ENCODE results near the gene SERPINB12.

DNA sequence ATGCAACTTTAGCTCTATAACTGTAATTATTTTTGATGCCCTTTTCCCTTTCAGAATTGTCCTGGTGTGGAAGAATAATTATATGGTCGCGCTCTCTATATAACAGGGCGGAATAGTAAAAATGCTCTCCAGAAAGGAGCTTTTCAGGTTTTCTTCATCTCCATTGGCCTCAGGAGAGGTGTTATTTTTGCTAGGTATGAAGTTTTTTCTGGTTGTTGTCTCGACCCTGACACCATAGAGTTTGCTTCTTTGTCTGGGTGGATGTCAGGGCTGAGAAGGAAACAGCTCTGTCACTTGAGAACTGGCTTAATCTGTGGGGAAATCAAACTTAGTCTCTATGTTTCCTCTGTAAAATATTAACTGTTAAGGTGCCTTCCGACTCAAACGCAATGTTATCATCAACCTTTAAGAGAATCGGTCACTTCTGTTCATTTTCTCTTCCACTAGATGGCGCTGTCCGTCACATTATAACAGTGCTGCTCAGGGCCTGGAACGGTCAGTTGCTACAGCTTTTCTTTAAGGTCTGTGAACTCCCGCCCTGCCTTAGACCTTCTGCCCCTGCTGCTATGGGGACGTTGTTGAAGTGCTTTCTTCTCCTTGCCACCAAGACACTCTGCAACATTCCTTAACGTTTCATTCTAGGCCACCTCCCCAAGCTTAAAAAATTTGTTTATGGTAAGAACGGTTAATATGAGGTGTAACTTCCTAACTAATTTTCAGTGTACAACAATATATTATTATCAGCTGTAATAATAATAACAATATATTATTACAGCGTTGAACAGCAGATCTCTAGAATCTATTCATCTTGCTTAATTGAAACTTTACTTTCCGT is 23.8 kb upstream of the SERPINB12 start:
- TF ChIP-seq, protein P1, sequence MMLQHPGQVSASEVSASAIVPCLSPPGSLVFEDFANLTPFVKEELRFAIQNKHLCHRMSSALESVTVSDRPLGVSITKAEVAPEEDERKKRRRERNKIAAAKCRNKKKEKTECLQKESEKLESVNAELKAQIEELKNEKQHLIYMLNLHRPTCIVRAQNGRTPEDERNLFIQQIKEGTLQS (IDR thresholded peaks at IDR 0.05; ENCODE audit: borderline replicate concordance, extremely low read depth, low read depth, low read length): no peak
- TF ChIP-seq SIN3A (IDR thresholded peaks at IDR 0.05; ENCODE audit: low read depth, low read length) (no peak), MXI1 (IDR thresholded peaks at IDR 0.05; ENCODE audit: low read depth, low read length) (no peak), NR2C1 (IDR thresholded peaks at IDR 0.05) (no peak), ZZZ3 (IDR thresholded peaks at IDR 0.05; ENCODE audit: control insufficient read depth, insufficient read length, low read depth) (no peak), RCOR1 (conservative IDR thresholded peaks at IDR 0.05; ENCODE audit: low read depth, low read length) (no peak), YY1 (IDR thresholded peaks at IDR 0.05; ENCODE audit: low read depth, low read length) (0 out of 2 replicates have a peak, but pooled peaks have one; percentile 35), ATF7 (IDR thresholded peaks at IDR 0.05; ENCODE audit: low read depth) (no peak), YBX1 (IDR thresholded peaks at IDR 0.05) (no peak), POLR2A (IDR thresholded peaks at IDR 0.05; ENCODE audit: low read depth, low read length) (no peak), BHLHE40 (IDR thresholded peaks at IDR 0.05; ENCODE audit: borderline replicate concordance in 1 of 2, low read depth in 2 of 2, low read length in 1 of 2) (no peak)
- TF ChIP-seq, protein P2, sequence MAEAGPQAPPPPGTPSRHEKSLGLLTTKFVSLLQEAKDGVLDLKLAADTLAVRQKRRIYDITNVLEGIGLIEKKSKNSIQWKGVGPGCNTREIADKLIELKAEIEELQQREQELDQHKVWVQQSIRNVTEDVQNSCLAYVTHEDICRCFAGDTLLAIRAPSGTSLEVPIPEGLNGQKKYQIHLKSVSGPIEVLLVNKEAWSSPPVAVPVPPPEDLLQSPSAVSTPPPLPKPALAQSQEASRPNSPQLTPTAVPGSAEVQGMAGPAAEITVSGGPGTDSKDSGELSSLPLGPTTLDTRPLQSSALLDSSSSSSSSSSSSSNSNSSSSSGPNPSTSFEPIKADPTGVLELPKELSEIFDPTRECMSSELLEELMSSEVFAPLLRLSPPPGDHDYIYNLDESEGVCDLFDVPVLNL (IDR thresholded peaks at IDR 0.05; ENCODE audit: low read depth, low read length): no peak
- TF ChIP-seq, protein P3, sequence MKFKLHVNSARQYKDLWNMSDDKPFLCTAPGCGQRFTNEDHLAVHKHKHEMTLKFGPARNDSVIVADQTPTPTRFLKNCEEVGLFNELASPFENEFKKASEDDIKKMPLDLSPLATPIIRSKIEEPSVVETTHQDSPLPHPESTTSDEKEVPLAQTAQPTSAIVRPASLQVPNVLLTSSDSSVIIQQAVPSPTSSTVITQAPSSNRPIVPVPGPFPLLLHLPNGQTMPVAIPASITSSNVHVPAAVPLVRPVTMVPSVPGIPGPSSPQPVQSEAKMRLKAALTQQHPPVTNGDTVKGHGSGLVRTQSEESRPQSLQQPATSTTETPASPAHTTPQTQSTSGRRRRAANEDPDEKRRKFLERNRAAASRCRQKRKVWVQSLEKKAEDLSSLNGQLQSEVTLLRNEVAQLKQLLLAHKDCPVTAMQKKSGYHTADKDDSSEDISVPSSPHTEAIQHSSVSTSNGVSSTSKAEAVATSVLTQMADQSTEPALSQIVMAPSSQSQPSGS (IDR thresholded peaks at IDR 0.05; ENCODE audit: low read length): no peak
- TF ChIP-seq, protein P4, sequence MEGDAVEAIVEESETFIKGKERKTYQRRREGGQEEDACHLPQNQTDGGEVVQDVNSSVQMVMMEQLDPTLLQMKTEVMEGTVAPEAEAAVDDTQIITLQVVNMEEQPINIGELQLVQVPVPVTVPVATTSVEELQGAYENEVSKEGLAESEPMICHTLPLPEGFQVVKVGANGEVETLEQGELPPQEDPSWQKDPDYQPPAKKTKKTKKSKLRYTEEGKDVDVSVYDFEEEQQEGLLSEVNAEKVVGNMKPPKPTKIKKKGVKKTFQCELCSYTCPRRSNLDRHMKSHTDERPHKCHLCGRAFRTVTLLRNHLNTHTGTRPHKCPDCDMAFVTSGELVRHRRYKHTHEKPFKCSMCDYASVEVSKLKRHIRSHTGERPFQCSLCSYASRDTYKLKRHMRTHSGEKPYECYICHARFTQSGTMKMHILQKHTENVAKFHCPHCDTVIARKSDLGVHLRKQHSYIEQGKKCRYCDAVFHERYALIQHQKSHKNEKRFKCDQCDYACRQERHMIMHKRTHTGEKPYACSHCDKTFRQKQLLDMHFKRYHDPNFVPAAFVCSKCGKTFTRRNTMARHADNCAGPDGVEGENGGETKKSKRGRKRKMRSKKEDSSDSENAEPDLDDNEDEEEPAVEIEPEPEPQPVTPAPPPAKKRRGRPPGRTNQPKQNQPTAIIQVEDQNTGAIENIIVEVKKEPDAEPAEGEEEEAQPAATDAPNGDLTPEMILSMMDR (IDR thresholded peaks at IDR 0.05 in 2 of 3, conservative IDR thresholded peaks at IDR 0.05 in 1 of 3; ENCODE audit: control insufficient read depth in 2 of 3, extremely low read depth in 1 of 3, insufficient read depth in 1 of 3, low read depth in 3 of 3, low read length in 3 of 3): peak; percentile 58 to 65 (median 63)

Measured in GM12878 (cell line).